SK-N-MC (cell line): ENCODE measurements around the gene PTPN9.

Source experiments
- EZH2 ChIP-seq: fragments of 200-600 bp; sonication (generic); IDR thresholded peaks from one replicate; pipeline ENCODE4 v1.6.1; 2017; ENCODE audit warnings: antibody characterized with exemption
- POLR2AphosphoS5 ChIP-seq: IDR thresholded peaks from 2 replicates; pipeline ENCODE4 v1.6.1; 2012; ENCODE audit warnings: mild to moderate bottlenecking, low read depth, low read length, borderline replicate concordance

GRCh38 chr15:75596703-75597345, 17.7 kb upstream of the PTPN9 start:
- no peak for TF ChIP-seq POLR2AphosphoS5
- TF ChIP-seq EZH2: no peak
